NCI-H226 (cell line): ENCODE data around the gene DMPK.

Source experiments
- DNase-seq: peaks from one replicate; pipeline ENCODE4 v3.0.0-alpha.2; 2015

DMPK gene

GRCh38 chr19:45785097-45785496, 2.8 kb upstream of the DMPK start:
- no peak for DNase-seq

GRCh38 chr19:45784096-45784495, 1.8 kb upstream of the DMPK start:
- no peak for DNase-seq

GRCh38 chr19:45782820-45783785, 813 bp upstream of the DMPK start:
- peak; percentile 73 for DNase-seq

GRCh38 chr19:45781214-45782161, 802 bp downstream of the DMPK start:
- DNase-seq = no peak

GRCh38 chr19:45780448-45781213, 1.7 kb downstream of the DMPK start:
- no peak for DNase-seq

- no peak for DNase-seq
These were observed 2.2 kb downstream of the DMPK start for GRCh38 chr19:45780146-45780447.

GRCh38 chr19:45779231-45780145, 2.8 kb downstream of the DMPK start:
- peak; percentile 75 for DNase-seq

GRCh38 chr19:45778010-45778661, 4.2 kb downstream of the DMPK start:
- DNase-seq = no peak

GRCh38 chr19:45777395-45777961, 4.8 kb downstream of the DMPK start:
- DNase-seq = no peak

- no peak for DNase-seq
These were observed 7.5 kb downstream of the DMPK start for GRCh38 chr19:45774765-45775164.

- DNase-seq = no peak
These were observed 8.9 kb downstream of the DMPK start for GRCh38 chr19:45773384-45773783.

- DNase-seq = no peak
These were observed 9.4 kb downstream of the DMPK start for GRCh38 chr19:45772912-45773311.

- no peak for DNase-seq
These were observed 10.0 kb downstream of the DMPK start for GRCh38 chr19:45772130-45772840.

- no peak for DNase-seq
These were observed 10.9 kb downstream of the DMPK start for GRCh38 chr19:45771311-45771933.

GRCh38 chr19:45770192-45771101, 11.8 kb downstream of the DMPK start:
- peak; percentile 98 for DNase-seq

GRCh38 chr19:45769821-45770191, 12.5 kb downstream of the DMPK start:
- peak; percentile 24 for DNase-seq

GRCh38 chr19:45768984-45769782, 13.1 kb downstream of the DMPK start, which contains the start of gene SIX5:
SIX5 (minus strand) TSS chr19:45769252; CDS start chr19:45768844, 408 bp downstream.
- peak; percentile 91 for DNase-seq

GRCh38 chr19:45768655-45768983, 13.7 kb downstream of the DMPK start:
- DNase-seq = peak; percentile 51
